Tibial nerve (tissue), 4 donors: Measurements from ENCODE around the gene ABCA13. TPM values are rescaled to one million over a fixed set of nuclear protein-coding genes. Genes with fewer than 3 reads are reported as not detected.
"Not testable (repeated sequence)": the region's sequence is repeated elsewhere in the genome, so short reads cannot be mapped to it uniquely, and the experiment has no call there.

Source experiments
- DNase-seq, 2 donors: peaks; one replicate each; pipeline ENCODE4 v3.0.0-alpha.2; 2019; ENCODE audit warnings: low spot score in 2 of 2
- H3K27ac ChIP-seq, 4 donors: fragments of 200-600 bp; sonication (generic) in 3 of 4; one replicate each; pipeline ENCODE4 v1.5.1; 2017 to 2019; ENCODE audit warnings: mild to moderate bottlenecking in 1 of 4
- H3K27me3 ChIP-seq, 2 donors: fragments of 200-600 bp; sonication (generic) in 1 of 2; one replicate each; pipeline versions ENCODE4 v1.5.1 to v1.6.0; 2017 to 2019
- H3K36me3 ChIP-seq, 3 donors: fragments of 200-600 bp; sonication (generic); one replicate each; pipeline ENCODE4 v1.5.1; 2018 to 2019
- H3K4me1 ChIP-seq, 4 donors: fragments of 200-600 bp; sonication (generic) in 3 of 4; one replicate each; pipeline ENCODE4 v1.5.1; 2017 to 2019
- H3K4me3 ChIP-seq, 4 donors: fragments of 200-600 bp; sonication (generic) in 3 of 4; one replicate each; pipeline ENCODE4 v1.5.1; 2017 to 2019; ENCODE audit warnings: mild to moderate bottlenecking in 1 of 4, moderate library complexity in 1 of 4
- H3K9me3 ChIP-seq, 4 donors: fragments of 200-600 bp; sonication (generic) in 3 of 4; one replicate each; pipeline ENCODE4 v1.5.1; 2017 to 2019
- EP300 ChIP-seq, 2 donors: sonication (generic); formaldehyde crosslinking; IDR thresholded peaks; one replicate each; pipeline ENCODE4 v1.6.1; 2017; ENCODE audit warnings: antibody characterized with exemption in 2 of 2, mild to moderate bottlenecking in 1 of 2
- POLR2A ChIP-seq, 2 donors: fragments of 450-650 bp; IDR thresholded peaks; one replicate each; pipeline ENCODE4 v1.6.1; 2017; ENCODE audit warnings: antibody characterized with exemption in 2 of 2, mild to moderate bottlenecking in 2 of 2, moderate library complexity in 2 of 2
- WGBS, 2 donors: methylation state at CpG; one replicate each; pipeline ENCODE4 v1.1.5; 2018; 5-methylcytosine and 5-hydroxymethylcytosine counted together
- total RNA-seq, 4 donors: library from RNA; depleted of rRNA; stranded (reverse); fragments of >200 nt; gene quantifications; one replicate each; pipeline ENCODE4 v1.1.0, GENCODE V29; 2016
- TF ChIP-seq, protein P1 (sequence below), 5 experiments: fragments of 200-600 bp in 3 of 5; fragments of 450-650 bp in 2 of 5; sonication (generic) in 3 of 5; IDR thresholded peaks; one replicate each; pipeline ENCODE4 v1.5.1; 2016 to 2019; ENCODE audit warnings: antibody characterized with exemption in 5 of 5, mild to moderate bottlenecking in 3 of 5, moderate library complexity in 2 of 5

Gene ABCA13
- total RNA-seq, 4 donors from 2014 or later = 0.90 to 4.6 (median 3.6) TPM

- Histone ChIP-seq H3K9me3 (no peaks in the 10 kb centered on the region), H3K27me3 (no peaks in the 10 kb centered on the region), H3K27ac (no peak overlapping the region), H3K36me3 (no peaks in the 10 kb centered on the region), H3K4me1 (peaks cover 0 to 13% (median 0%) of the 10 kb centered on the region in 4 donors), H3K4me3 (no peak overlapping the region)
- no peak for DNase-seq
- TF ChIP-seq, protein P1, sequence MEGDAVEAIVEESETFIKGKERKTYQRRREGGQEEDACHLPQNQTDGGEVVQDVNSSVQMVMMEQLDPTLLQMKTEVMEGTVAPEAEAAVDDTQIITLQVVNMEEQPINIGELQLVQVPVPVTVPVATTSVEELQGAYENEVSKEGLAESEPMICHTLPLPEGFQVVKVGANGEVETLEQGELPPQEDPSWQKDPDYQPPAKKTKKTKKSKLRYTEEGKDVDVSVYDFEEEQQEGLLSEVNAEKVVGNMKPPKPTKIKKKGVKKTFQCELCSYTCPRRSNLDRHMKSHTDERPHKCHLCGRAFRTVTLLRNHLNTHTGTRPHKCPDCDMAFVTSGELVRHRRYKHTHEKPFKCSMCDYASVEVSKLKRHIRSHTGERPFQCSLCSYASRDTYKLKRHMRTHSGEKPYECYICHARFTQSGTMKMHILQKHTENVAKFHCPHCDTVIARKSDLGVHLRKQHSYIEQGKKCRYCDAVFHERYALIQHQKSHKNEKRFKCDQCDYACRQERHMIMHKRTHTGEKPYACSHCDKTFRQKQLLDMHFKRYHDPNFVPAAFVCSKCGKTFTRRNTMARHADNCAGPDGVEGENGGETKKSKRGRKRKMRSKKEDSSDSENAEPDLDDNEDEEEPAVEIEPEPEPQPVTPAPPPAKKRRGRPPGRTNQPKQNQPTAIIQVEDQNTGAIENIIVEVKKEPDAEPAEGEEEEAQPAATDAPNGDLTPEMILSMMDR (IDR thresholded peaks at IDR 0.05) = no peak
- TF ChIP-seq POLR2A (IDR thresholded peaks at IDR 0.05) (no peak), EP300 (IDR thresholded peaks at IDR 0.05) (no peak)
- 47 to 55% methylated on average over 7 of the region's 7 CpGs for WGBS, 2 donors
Observed at GRCh38 chr7:48140001-48140681, 31.1 kb upstream of the ABCA13 start.

- DNase-seq = no peak
- TF ChIP-seq, protein P1 (IDR thresholded peaks at IDR 0.05) = no peak
- TF ChIP-seq EP300 (IDR thresholded peaks at IDR 0.05) = no peak
- TF ChIP-seq POLR2A (IDR thresholded peaks at IDR 0.05) = no peak
- Histone ChIP-seq H3K4me1 (peaks cover 0 to 13% (median 0%) of the 10 kb centered on the region in 4 donors), H3K4me3 (no peak overlapping the region), H3K9me3 (no peaks in the 10 kb centered on the region), H3K27ac (no peak overlapping the region), H3K27me3 (no peaks in the 10 kb centered on the region), H3K36me3 (no peaks in the 10 kb centered on the region)
- WGBS, 2 donors = 69 to 72% methylated on average over 1 of the region's 1 CpG
Observed at GRCh38 chr7:48141521-48141920, 29.7 kb upstream of the ABCA13 start.

- DNase-seq = no peak
- TF ChIP-seq EP300 (IDR thresholded peaks at IDR 0.05) (no peak), POLR2A (IDR thresholded peaks at IDR 0.05) (no peak)
- TF ChIP-seq, protein P1 (IDR thresholded peaks at IDR 0.05) = no peak
- 29 to 39% methylated on average over 4 of the region's 4 CpGs for WGBS, 2 donors
- Histone ChIP-seq H3K9me3 (no peaks in the 10 kb centered on the region), H3K4me3 (no peak overlapping the region), H3K27me3 (no peaks in the 10 kb centered on the region), H3K36me3 (no peaks in the 10 kb centered on the region), H3K27ac (peak overlapping the region in 1 of 4 donors; percentile 44), H3K4me1 (peaks cover 0 to 9% (median 0%) of the 10 kb centered on the region in 4 donors)
Observed at GRCh38 chr7:48144291-48144768, 26.9 kb upstream of the ABCA13 start.

DNA sequence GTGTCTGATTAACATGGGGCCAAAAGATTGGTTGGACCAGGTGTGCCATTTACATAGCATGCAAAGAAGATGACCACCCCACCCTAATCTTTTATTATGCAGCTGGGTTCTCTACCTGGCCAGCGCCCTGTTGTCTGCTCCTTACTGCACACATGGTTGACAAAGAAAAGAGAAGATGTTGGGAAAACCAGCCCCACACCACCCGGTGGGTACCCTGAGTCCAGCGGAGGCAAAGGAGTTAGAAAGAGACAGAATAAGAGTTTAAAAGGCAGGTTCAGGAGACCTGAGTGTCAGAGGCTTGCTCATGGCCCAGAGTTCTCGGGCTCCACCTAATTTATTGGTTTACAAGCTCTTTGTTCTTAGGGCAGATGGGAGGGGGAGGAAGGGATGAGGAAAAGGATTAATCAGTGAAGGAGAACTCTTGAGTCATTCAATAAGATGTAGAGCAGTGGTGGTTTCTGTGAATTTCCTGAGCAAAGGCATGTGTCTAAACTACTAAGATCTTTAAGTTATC is 24.1 kb upstream of the ABCA13 start:
- DNase-seq = no peak
- no peaks in the 10 kb centered on the region for H3K4me1 ChIP-seq
- H3K36me3 ChIP-seq = no peaks in the 10 kb centered on the region
- no peaks in the 10 kb centered on the region for H3K27me3 ChIP-seq
- no peak overlapping the region for H3K4me3 ChIP-seq
- 79 to 90% methylated on average over 4 of the region's 4 CpGs for WGBS, 2 donors
- TF ChIP-seq POLR2A (IDR thresholded peaks at IDR 0.05) (no peak), EP300 (IDR thresholded peaks at IDR 0.05) (no peak)
- TF ChIP-seq, protein P1 (IDR thresholded peaks at IDR 0.05) = no peak
- H3K9me3 ChIP-seq = no peaks in the 10 kb centered on the region
- peak overlapping the region in 1 of 4 donors; percentile 40 for H3K27ac ChIP-seq

DNA sequence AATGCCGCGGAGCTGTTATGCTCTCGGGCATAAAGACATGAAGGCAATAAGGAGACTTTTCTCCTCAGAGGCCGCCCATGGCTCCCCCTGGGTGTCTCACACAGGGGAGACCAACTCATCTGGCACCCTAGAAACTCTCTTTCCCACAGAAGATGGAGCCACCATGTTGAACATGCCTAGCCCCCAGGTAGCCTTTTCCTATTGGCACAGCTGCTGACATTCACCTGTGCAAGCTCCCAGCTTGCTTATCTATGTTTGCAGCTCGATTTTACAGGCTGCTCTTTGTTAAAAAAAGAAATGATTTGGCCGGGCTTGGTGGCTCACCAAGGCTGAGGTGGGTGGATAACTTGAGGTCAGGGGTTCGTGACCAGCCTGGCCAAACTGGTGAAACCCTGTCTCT is 23.6 kb upstream of the ABCA13 start:
- not testable (repeated sequence) for H3K9me3 ChIP-seq, DNase-seq, H3K27me3 ChIP-seq, H3K4me3 ChIP-seq, H3K4me1 ChIP-seq, H3K36me3 ChIP-seq
- WGBS, 2 donors = 55 to 57% methylated on average over 7 of the region's 7 CpGs
- peak overlapping the region in 1 of 4 donors; percentile 40 for H3K27ac ChIP-seq
